Neuronal stem cell (in vitro differentiated cells): Measurements from ENCODE around the gene LAMB4.

Experiments used
- DNase-seq: peaks from one replicate; pipeline ENCODE4 v3.0.0-alpha.2; 2013; ENCODE audit warnings: low spot score
- H2AFZ ChIP-seq: one replicate; pipeline ENCODE4 v1.6.1; 2013; ENCODE audit warnings: mild to moderate bottlenecking, low read length, inconsistent platforms
- H2AK5ac ChIP-seq: 2 replicates; pipeline ENCODE4 v1.6.1; 2013; ENCODE audit warnings: low read depth, mild to moderate bottlenecking, inconsistent platforms, low read length, moderate library complexity, mixed read lengths
- H2BK120ac ChIP-seq: 2 replicates; pipeline ENCODE4 v1.6.1; 2013; ENCODE audit warnings: low read depth, mild to moderate bottlenecking, inconsistent platforms, low read length, moderate library complexity, mixed read lengths
- H2BK12ac ChIP-seq: one replicate; pipeline ENCODE4 v1.6.1; 2013; ENCODE audit warnings: low read length, inconsistent platforms
- H2BK15ac ChIP-seq: 2 replicates; pipeline ENCODE4 v1.6.1; 2013; ENCODE audit warnings: mild to moderate bottlenecking, low read length, inconsistent platforms, mixed read lengths
- H2BK5ac ChIP-seq: one replicate; pipeline ENCODE4 v1.6.1; 2013; ENCODE audit warnings: inconsistent platforms, mild to moderate bottlenecking, low read length, moderate library complexity
- H3K14ac ChIP-seq: one replicate; pipeline ENCODE4 v1.6.1; 2013; ENCODE audit warnings: low read length, inconsistent platforms
- H3K18ac ChIP-seq: 2 replicates; pipeline ENCODE4 v1.6.1; 2013; ENCODE audit warnings: low read length, inconsistent platforms
- H3K23ac ChIP-seq: 2 replicates; pipeline ENCODE4 v1.6.1; 2013; ENCODE audit warnings: low read depth, mild to moderate bottlenecking, mixed read lengths, low read length, inconsistent platforms; ENCODE audit not compliant: poor library complexity
- H3K27ac ChIP-seq: replicated peaks from 3 replicates; pipeline ENCODE4 v1.5.1; 2013; ENCODE audit warnings: low read length, inconsistent platforms
- H3K27me3 ChIP-seq, 3 experiments: 2 replicates each; pipeline ENCODE4 v1.6.1; 2013; ENCODE audit warnings: low read length in 3 of 3, mild to moderate bottlenecking in 2 of 3, inconsistent platforms in 1 of 3, low read depth in 1 of 3, mixed read lengths in 1 of 3, moderate library complexity in 1 of 3; ENCODE audit not compliant: control insufficient read depth in 3 of 3, insufficient read depth in 3 of 3
- H3K36me3 ChIP-seq, 2 donors: replicated peaks in 1 of 2; 2 replicates each; pipeline ENCODE4 v1.6.1; 2013; ENCODE audit warnings: low read length in 2 of 2; ENCODE audit not compliant: control insufficient read depth in 2 of 2, insufficient read depth in 2 of 2
- H3K4ac ChIP-seq: 2 replicates; pipeline ENCODE4 v1.6.1; 2013; ENCODE audit warnings: inconsistent platforms, mild to moderate bottlenecking, low read length, moderate library complexity
- H3K4me1 ChIP-seq, 2 donors: 1 replicate in 1 of 2; 2 replicates in 1 of 2; pipeline ENCODE4 v1.6.1; 2013; ENCODE audit warnings: low read length in 2 of 2, low read depth in 1 of 2; ENCODE audit not compliant: control insufficient read depth in 2 of 2, insufficient read depth in 1 of 2
- H3K4me2 ChIP-seq: one replicate; pipeline ENCODE4 v1.6.1; 2013; ENCODE audit warnings: mild to moderate bottlenecking, low read length, inconsistent platforms; ENCODE audit not compliant: insufficient read depth, poor library complexity, severe bottlenecking
- H3K4me3 ChIP-seq, 2 donors: 2 replicates each; pipeline ENCODE4 v1.5.1; 2013; ENCODE audit warnings: low read length in 2 of 2, mild to moderate bottlenecking in 2 of 2, inconsistent platforms in 1 of 2, moderate library complexity in 1 of 2
- H3K79me1 ChIP-seq: one replicate; pipeline ENCODE4 v1.6.1; 2013; ENCODE audit warnings: low read depth, mild to moderate bottlenecking, inconsistent platforms, low read length, moderate library complexity
- H3K9ac ChIP-seq: one replicate; pipeline ENCODE4 v1.6.1; 2013; ENCODE audit warnings: mild to moderate bottlenecking, low read depth, low read length, inconsistent platforms; ENCODE audit not compliant: poor library complexity
- H3K9me3 ChIP-seq, 2 donors: replicated peaks in 1 of 2; 2 replicates each; pipeline versions ENCODE3 to v1.6.1; 2013; ENCODE audit warnings: low read length in 2 of 2, mild to moderate bottlenecking in 2 of 2, inconsistent platforms in 1 of 2, low read depth in 1 of 2, mixed read lengths in 1 of 2, moderate library complexity in 1 of 2; ENCODE audit not compliant: control insufficient read depth in 2 of 2, insufficient read depth in 1 of 2
- H4K8ac ChIP-seq: one replicate; pipeline ENCODE4 v1.6.1; 2013; ENCODE audit warnings: low read depth, mild to moderate bottlenecking, inconsistent platforms, low read length, moderate library complexity
- H4K91ac ChIP-seq: one replicate; pipeline ENCODE4 v1.6.1; 2013; ENCODE audit warnings: low read length, low read depth, mild to moderate bottlenecking, inconsistent platforms; ENCODE audit not compliant: poor library complexity
- WGBS, 2 donors: extraction: QIAGEN DNeasy Blood & Tissue Kit; methylation state at CpG; one replicate each; pipeline ENCODE4 v1.1.7; 2013; ENCODE audit warnings: missing lambda C conversion rate in 2 of 2, mixed read lengths in 1 of 2; ENCODE audit not compliant: insufficient read length in 2 of 2, insufficient replicate concordance in 1 of 2; ENCODE audit errors: extremely low coverage in 2 of 2; 5-methylcytosine and 5-hydroxymethylcytosine counted together

LAMB4 gene

DNA sequence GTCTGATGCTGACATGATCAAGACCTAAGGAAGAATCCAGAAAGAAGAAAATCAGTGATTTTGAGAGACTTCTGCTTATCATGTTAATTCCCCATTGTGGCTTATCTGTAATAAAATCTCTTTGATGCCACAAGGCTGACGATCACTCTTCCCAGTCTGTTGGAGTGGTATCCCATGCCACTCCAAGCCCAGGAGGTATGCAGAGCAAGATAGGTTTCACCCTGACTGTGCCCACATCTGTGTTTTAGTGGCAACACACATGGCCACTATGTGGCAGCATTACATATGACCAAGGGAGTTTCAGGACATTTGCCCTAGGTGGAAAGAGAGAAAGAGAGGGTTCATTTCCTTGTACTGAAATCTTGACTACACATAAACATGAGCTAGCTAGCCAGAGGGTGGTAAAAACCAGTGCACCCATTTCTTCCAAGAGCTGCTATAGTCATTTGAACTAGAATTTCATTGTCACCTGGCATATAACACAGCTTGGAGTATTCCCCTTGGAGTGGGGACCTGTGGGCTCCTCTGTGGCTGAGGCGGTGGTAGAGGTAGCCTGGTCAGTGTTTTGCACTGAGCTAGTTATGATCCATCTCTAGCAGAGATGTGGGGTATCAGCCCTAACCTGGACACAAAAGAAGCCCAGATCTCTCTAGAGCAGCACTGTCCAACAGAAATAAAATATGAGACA, 20.8 kb downstream of the LAMB4 start:
- H3K27me3 ChIP-seq = no peaks in the 10 kb centered on the region
- H2BK12ac ChIP-seq = no peak overlapping the region
- H2BK5ac ChIP-seq = no peak overlapping the region
- H4K91ac ChIP-seq = no peak overlapping the region
- no CpG with 5 or more reads among the region's 2 CpGs for WGBS, 2 donors
- H3K14ac ChIP-seq = no peak overlapping the region
- no peaks in the 10 kb centered on the region for H3K79me1 ChIP-seq
- no peaks in the 10 kb centered on the region for H3K36me3 ChIP-seq
- H2AFZ ChIP-seq = no peak overlapping the region
- no peaks in the 10 kb centered on the region for H3K9me3 ChIP-seq
- no peak for DNase-seq
- no peak overlapping the region for H2AK5ac ChIP-seq
- H3K9ac ChIP-seq = no peak overlapping the region
- H3K4me1 ChIP-seq = no peaks in the 10 kb centered on the region
- H2BK15ac ChIP-seq = no peak overlapping the region
- H3K27ac ChIP-seq = no peak overlapping the region
- no peak overlapping the region for H3K18ac ChIP-seq
- no peak overlapping the region for H3K4me3 ChIP-seq
- H3K4ac ChIP-seq = no peak overlapping the region
- no peak overlapping the region for H3K4me2 ChIP-seq
- no peak overlapping the region for H2BK120ac ChIP-seq
- no peak overlapping the region for H4K8ac ChIP-seq
- H3K23ac ChIP-seq = no peak overlapping the region

- no peak for DNase-seq
- H3K9ac ChIP-seq = no peak overlapping the region
- H3K27me3 ChIP-seq = no peaks in the 10 kb centered on the region
- H3K27ac ChIP-seq = no peak overlapping the region
- no peak overlapping the region for H2BK120ac ChIP-seq
- H3K4me1 ChIP-seq = no peaks in the 10 kb centered on the region
- no peak overlapping the region for H3K4me3 ChIP-seq
- H3K9me3 ChIP-seq = no peaks in the 10 kb centered on the region
- H2BK15ac ChIP-seq = no peak overlapping the region
- no peak overlapping the region for H3K18ac ChIP-seq
- no peak overlapping the region for H2BK5ac ChIP-seq
- no peak overlapping the region for H3K4me2 ChIP-seq
- H3K79me1 ChIP-seq = no peaks in the 10 kb centered on the region
- no peaks in the 10 kb centered on the region for H3K36me3 ChIP-seq
- H4K91ac ChIP-seq = no peak overlapping the region
- H4K8ac ChIP-seq = no peak overlapping the region
- no peak overlapping the region for H2AFZ ChIP-seq
- H3K4ac ChIP-seq = no peak overlapping the region
- H2BK12ac ChIP-seq = no peak overlapping the region
- H2AK5ac ChIP-seq = no peak overlapping the region
- no peak overlapping the region for H3K23ac ChIP-seq
- no peak overlapping the region for H3K14ac ChIP-seq
Measured at GRCh38 chr7:108108131-108108530, 22.0 kb downstream of the LAMB4 start.

DNA sequence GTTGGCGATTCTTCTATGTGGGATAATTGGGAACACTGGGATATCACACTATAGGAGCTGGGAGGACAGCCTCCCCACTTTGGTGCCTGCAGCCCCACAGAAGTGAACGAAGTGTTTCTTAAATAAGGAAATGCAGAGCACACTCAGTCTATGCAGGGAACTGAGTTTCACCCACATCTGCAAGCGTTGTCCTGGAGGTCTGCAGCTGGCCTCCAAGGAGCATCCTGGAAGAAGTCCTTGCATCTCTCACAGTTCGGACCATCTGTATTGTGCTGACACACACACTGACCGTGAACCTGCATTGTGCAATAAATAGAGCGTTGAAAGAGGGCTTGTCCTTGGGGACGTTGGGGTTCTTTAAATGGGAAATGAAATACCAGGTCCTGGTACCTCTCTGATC, 25.8 kb downstream of the LAMB4 start:
- DNase-seq = no peak
- no CpG with 5 or more reads among the region's 7 CpGs for WGBS, 2 donors
- Histone ChIP-seq H3K9ac (no peak overlapping the region), H2BK5ac (no peak overlapping the region), H3K4me1 (no peaks in the 10 kb centered on the region), H3K14ac (no peak overlapping the region), H2AK5ac (no peak overlapping the region), H2BK15ac (no peak overlapping the region), H3K4ac (no peak overlapping the region), H3K4me2 (no peak overlapping the region), H3K36me3 (no peaks in the 10 kb centered on the region), H2AFZ (no peak overlapping the region), H2BK12ac (no peak overlapping the region), H4K8ac (no peak overlapping the region), H3K4me3 (no peak overlapping the region), H3K27me3 (no peaks in the 10 kb centered on the region), H3K9me3 (no peaks in the 10 kb centered on the region), H3K18ac (no peak overlapping the region), H3K27ac (no peak overlapping the region), H3K23ac (no peak overlapping the region), H3K79me1 (no peaks in the 10 kb centered on the region), H4K91ac (no peak overlapping the region), H2BK120ac (no peak overlapping the region)

- H2BK5ac ChIP-seq = no peak overlapping the region
- H2BK12ac ChIP-seq = no peak overlapping the region
- no peak overlapping the region for H2BK120ac ChIP-seq
- H3K9ac ChIP-seq = no peak overlapping the region
- no peak for DNase-seq
- no peaks in the 10 kb centered on the region for H3K27me3 ChIP-seq
- no peak overlapping the region for H3K4me3 ChIP-seq
- H2BK15ac ChIP-seq = no peak overlapping the region
- no peak overlapping the region for H3K4me2 ChIP-seq
- H3K36me3 ChIP-seq = no peaks in the 10 kb centered on the region
- no peak overlapping the region for H3K18ac ChIP-seq
- H3K27ac ChIP-seq = no peak overlapping the region
- no peak overlapping the region for H3K23ac ChIP-seq
- no peak overlapping the region for H2AFZ ChIP-seq
- H3K14ac ChIP-seq = no peak overlapping the region
- no peak overlapping the region for H4K91ac ChIP-seq
- no peak overlapping the region for H2AK5ac ChIP-seq
- no peaks in the 10 kb centered on the region for H3K9me3 ChIP-seq
- H3K4me1 ChIP-seq = no peaks in the 10 kb centered on the region
- no CpG with 5 or more reads among the region's 5 CpGs for WGBS, 2 donors
- no peak overlapping the region for H4K8ac ChIP-seq
- no peak overlapping the region for H3K4ac ChIP-seq
- H3K79me1 ChIP-seq = no peaks in the 10 kb centered on the region
Measured at GRCh38 chr7:108103558-108104298, 26.4 kb downstream of the LAMB4 start.
